DMS79 (cell line): ENCODE data around the gene RABGAP1L.
"Not testable (repeated sequence)": the region's sequence is repeated elsewhere in the genome, so short reads cannot be mapped to it uniquely, and the experiment has no call there.

Source experiments
- DNase-seq: peaks from one replicate; lab custom pipeline; 2025; lab: John Stamatoyannopoulos, UW

Gene RABGAP1L

GRCh38 chr1:174659823-174660222 is 500.5 kb downstream of the RABGAP1L start:
- DNase-seq, result no peak

GRCh38 chr1:174660476-174660875 is 501.2 kb downstream of the RABGAP1L start:
- DNase-seq, result no peak

- no peak for DNase-seq
These were observed 504.0 kb downstream of the RABGAP1L start for GRCh38 chr1:174663358-174663757.

DNA sequence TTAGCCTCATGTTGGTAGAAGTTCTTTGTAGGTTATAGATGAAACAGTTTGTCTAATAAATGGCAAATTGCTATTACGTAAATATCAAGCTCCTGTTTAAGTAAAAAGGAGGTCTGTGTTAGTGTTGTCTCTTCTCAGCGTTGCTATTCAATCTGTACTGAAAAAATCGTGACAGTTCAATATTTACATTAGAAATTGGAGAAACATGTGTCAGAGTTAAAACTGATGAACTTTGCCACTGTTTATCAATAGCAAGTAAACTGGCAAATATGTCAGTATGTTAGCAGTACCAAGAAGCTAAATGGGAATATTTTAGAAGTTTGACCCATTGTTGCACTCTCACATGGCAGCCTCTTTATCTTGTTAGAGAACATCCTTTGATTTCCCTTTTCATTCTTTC is 506.9 kb downstream of the RABGAP1L start:
- no peak for DNase-seq

GRCh38 chr1:174671826-174672225 is 512.5 kb downstream of the RABGAP1L start:
- no peak for DNase-seq

DNA sequence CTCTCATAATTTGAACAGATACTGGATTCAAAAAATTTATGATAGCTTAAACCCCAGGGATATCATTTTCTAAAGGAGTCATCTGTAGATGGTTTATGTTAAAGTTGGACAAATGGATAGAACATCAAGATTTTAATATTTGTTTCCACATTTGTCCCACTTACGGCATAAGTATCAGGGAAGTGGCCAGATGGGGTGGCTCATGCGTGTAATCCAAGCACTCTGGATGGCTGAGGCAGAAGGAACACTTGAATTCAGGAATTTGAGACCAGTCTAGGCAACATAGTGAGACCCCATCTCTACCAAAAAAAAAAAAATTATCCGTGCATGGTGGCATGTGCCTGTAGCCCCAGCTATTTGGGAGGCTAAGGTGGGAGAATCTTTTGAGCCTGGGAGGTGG is 517.5 kb downstream of the RABGAP1L start:
- no peak for DNase-seq

DNA sequence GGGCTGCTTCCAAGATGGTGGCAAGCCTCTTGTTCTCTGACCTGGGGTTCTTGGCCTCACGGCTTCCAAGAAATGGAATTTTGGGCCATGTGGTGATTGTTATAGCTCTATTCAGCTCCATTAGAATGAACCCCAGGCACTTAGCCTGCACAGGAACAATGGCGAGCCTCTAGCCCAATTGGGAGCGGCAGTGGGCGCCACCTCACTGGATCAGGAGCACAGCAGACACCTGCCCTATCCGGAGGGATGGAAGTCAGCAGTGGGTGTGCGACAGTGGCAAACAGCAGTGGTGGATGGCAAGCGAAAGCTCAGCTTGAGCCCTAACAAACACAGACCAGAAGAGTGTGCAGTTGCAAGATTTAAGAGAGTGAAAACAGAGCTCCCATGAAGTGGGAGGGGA is 519.3 kb downstream of the RABGAP1L start:
- no peak for DNase-seq

DNA sequence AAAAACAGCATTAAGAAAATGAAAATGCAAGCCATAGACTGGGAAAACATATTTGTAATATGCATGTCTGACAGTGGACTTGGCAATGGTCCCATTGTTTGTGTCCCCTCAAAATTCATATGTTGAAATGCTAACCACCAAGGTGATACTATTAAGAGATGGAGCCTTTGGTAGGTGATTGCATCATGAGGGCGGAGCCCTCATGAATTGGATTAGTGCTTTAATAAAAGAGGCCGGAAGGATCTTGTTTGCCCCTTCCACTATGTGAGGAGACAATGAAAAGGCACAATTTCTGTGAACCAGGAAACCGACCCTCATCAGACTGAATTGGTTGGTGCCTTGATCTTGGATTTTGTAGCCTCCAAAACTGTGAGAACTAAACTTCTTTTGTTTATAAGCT is 520.8 kb downstream of the RABGAP1L start:
- no peak for DNase-seq

DNA sequence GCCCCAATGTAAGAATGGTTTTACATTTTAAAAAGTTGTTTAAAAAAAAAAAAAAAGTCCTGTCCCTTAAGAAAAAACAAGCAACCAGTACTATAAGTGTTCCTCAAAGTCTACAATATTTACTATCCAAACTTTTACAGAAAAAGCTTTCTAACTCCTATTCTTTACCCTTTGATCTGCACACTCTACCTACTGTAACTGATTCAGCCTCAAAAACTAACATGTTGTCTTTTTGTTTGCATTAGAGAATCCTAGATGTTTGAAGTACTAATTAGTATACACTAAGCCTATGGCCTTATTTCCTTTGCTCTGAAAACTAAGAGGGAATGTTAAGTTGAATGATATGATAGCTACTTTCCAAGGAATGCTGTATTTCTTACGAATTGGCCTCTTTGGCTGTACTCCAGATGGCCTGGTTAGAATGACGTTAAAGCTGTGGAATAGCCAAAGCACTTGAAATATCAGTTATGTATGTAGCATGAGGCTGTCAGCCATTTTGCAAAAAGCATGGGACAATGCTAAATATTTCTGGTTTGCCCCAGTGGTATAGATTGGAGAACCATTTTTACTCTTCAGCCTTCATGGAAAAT is 523.2 kb downstream of the RABGAP1L start:
- no peak for DNase-seq

- no peak for DNase-seq
These were observed 526.9 kb downstream of the RABGAP1L start for GRCh38 chr1:174686213-174686612.

GRCh38 chr1:174689524-174689923 is 530.2 kb downstream of the RABGAP1L start:
- DNase-seq, result no peak

GRCh38 chr1:174690266-174690665 is 530.9 kb downstream of the RABGAP1L start:
- DNase-seq, result no peak

- no peak for DNase-seq
These were observed 533.0 kb downstream of the RABGAP1L start for GRCh38 chr1:174692313-174692712.

GRCh38 chr1:174693085-174693484 is 533.8 kb downstream of the RABGAP1L start:
- no peak for DNase-seq

GRCh38 chr1:174693539-174693938 is 534.2 kb downstream of the RABGAP1L start:
- not testable (repeated sequence) for DNase-seq

- no peak for DNase-seq
These were observed 536.9 kb downstream of the RABGAP1L start for GRCh38 chr1:174696026-174696821.

DNA sequence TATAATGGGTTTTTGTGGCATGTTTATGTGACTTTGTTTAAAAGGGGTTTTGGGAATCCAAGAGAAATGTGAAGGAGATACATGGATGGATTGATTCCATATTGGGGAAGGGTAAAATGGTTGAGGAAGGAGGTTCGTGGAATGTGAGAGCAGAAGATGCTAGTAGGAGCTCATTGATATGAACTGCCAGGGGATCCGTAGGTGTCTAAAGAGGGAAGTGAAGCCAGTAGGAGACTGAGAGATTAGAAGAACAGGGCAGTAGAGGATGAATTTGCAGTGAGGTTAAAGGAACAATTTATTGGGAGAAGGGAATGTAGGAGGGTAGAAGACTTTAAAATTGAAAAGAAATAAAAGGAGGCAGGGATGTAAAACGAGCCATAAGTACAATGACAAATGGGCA is 541.0 kb downstream of the RABGAP1L start:
- no peak for DNase-seq

DNA sequence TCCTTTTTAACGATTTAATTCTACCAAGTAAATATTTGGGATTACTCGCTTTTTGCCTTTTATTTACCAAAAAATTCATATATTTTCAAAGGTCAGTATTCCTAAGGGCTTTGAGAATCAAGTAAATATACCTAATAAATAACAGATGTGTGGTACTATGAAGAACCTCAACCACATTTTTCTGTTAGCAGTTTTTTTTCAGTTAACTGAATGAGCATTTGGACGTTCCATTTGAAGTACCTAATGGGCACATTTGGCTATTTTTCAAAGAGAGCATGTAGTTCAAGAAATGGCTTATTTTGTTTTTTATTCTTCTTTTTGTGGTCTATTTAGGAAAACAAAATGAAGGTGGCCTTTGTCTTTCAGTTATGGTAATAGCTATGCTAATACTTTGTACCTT is 541.5 kb downstream of the RABGAP1L start:
- DNase-seq, result no peak

GRCh38 chr1:174701565-174701964 is 542.2 kb downstream of the RABGAP1L start:
- DNase-seq, result no peak

DNA sequence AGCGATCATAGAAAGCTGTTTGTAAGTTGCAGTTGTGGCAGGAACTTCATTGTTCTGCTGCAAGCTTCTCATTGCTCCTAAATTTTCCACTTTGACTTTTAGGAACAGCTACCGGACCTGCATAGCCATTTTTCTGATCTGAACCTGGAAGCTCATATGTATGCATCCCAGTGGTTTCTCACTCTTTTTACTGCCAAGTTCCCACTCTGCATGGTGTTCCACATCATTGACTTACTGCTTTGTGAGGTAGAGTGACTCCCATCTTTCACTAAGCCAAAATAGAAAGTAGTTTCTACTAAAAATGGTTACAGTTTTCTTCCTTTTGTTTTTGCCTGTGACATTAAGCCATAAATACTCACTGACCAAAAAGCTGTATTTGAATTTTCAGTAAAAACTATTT is 542.7 kb downstream of the RABGAP1L start:
- peak; percentile 2 for DNase-seq

GRCh38 chr1:174703309-174703708 is 544.0 kb downstream of the RABGAP1L start:
- DNase-seq, result no peak

- DNase-seq, result no peak
These were observed 545.0 kb downstream of the RABGAP1L start for GRCh38 chr1:174704300-174704699.
